Measurements from ENCODE around the gene CORO7.

CORO7 gene

DNA sequence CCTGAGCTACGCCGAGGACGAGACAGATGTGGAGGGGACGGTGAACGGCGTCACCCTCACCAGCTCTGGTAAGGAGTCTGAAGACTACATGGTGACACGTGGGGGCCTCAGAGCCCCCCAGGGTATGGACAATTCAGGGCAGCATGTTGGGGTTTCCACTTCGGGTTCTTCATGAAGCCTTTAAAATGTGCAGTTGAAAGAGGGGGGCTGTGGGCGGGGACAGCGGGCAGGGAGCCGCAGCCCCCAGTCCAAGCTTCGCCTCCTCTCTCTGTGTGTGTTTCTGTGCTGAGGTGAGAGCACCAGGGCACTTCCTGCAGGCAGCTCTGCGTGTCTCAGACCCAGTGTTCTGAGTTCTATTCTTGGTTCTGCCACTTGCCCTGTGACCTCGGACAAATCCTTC is 34.0 kb upstream of the CORO7 start:
- no peaks in the 10 kb centered on the region for H3K27me3 ChIP-seq (ENCODE audit: insufficient read depth, low read length)
- no peaks in the 10 kb centered on the region for H3K9me2 ChIP-seq (ENCODE audit: low read depth, low read length)

DNA sequence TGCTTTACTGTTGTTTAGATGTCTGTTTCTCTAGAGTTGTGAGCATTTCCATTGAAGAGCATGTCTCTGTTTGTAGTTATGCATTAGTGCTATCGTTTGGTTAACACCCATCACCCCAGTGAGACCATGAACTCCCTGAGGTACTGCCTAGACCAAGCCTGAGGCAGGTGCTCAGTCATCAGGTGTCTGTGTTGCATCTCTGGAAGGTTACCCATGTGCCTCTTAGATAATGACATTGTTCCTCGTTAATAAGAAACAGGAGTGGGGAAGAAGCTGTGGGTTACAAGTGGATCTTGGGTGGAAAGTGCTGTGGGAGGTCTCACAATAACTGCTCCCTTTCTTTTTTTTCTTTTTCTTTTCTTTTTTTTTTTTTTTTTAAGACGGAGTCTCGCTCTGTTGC is 27.6 kb upstream of the CORO7 start:
- H2AFZ ChIP-seq (ENCODE audit: low read length), result no peak overlapping the region
- H3K9me3 ChIP-seq (ENCODE audit: low read length), result no peaks in the 10 kb centered on the region
- H3K27ac ChIP-seq (ENCODE audit: low read depth, low read length, poor library complexity, severe bottlenecking), result no peak overlapping the region
- H3K9ac ChIP-seq (ENCODE audit: low read length), result no peak overlapping the region
- H3K27me3 ChIP-seq (ENCODE audit: insufficient read depth, low read length), result no peaks in the 10 kb centered on the region
- peaks cover 95% of the 10 kb centered on the region for H3K36me3 ChIP-seq (ENCODE audit: insufficient read depth, low read length)
- H3K9me2 ChIP-seq (ENCODE audit: low read depth, low read length), result no peaks in the 10 kb centered on the region
- H3K4me3 ChIP-seq (ENCODE audit: low read depth, low read length, poor library complexity, severe bottlenecking), result no peak overlapping the region
- no peaks in the 10 kb centered on the region for H3K79me2 ChIP-seq (ENCODE audit: insufficient read depth, low read length)
- no peak overlapping the region for H3K4me2 ChIP-seq (ENCODE audit: low read length)
- no peaks in the 10 kb centered on the region for H3F3A ChIP-seq (ENCODE audit: insufficient read depth, low read length)
- H4K20me1 ChIP-seq (ENCODE audit: insufficient read depth, low read length), result no peaks in the 10 kb centered on the region
- TF ChIP-seq EZH2 (IDR thresholded peaks at IDR 0.05; ENCODE audit: borderline replicate concordance, low read length), result no peak
- TF ChIP-seq, protein P1, sequence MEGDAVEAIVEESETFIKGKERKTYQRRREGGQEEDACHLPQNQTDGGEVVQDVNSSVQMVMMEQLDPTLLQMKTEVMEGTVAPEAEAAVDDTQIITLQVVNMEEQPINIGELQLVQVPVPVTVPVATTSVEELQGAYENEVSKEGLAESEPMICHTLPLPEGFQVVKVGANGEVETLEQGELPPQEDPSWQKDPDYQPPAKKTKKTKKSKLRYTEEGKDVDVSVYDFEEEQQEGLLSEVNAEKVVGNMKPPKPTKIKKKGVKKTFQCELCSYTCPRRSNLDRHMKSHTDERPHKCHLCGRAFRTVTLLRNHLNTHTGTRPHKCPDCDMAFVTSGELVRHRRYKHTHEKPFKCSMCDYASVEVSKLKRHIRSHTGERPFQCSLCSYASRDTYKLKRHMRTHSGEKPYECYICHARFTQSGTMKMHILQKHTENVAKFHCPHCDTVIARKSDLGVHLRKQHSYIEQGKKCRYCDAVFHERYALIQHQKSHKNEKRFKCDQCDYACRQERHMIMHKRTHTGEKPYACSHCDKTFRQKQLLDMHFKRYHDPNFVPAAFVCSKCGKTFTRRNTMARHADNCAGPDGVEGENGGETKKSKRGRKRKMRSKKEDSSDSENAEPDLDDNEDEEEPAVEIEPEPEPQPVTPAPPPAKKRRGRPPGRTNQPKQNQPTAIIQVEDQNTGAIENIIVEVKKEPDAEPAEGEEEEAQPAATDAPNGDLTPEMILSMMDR (IDR thresholded peaks at IDR 0.05; ENCODE audit: low read length), result no peak
- H3K4me1 ChIP-seq (ENCODE audit: insufficient read depth, low read length, severe bottlenecking), result no peaks in the 10 kb centered on the region

More for the DNA sequence above, 34.0 kb upstream of the CORO7 start:
- TF ChIP-seq, protein P1 (IDR thresholded peaks at IDR 0.05; ENCODE audit: low read length), result no peak
- no peak for TF ChIP-seq EZH2 (IDR thresholded peaks at IDR 0.05; ENCODE audit: borderline replicate concordance, low read length)
- peaks cover 89% of the 10 kb centered on the region for H3K36me3 ChIP-seq (ENCODE audit: insufficient read depth, low read length)
- H4K20me1 ChIP-seq (ENCODE audit: insufficient read depth, low read length), result no peaks in the 10 kb centered on the region
- H3K4me3 ChIP-seq (ENCODE audit: low read depth, low read length, poor library complexity, severe bottlenecking), result no peak overlapping the region
- H3K4me1 ChIP-seq (ENCODE audit: insufficient read depth, low read length, severe bottlenecking), result no peaks in the 10 kb centered on the region
- H3K9me3 ChIP-seq (ENCODE audit: low read length), result no peaks in the 10 kb centered on the region
- no peak overlapping the region for H3K27ac ChIP-seq (ENCODE audit: low read depth, low read length, poor library complexity, severe bottlenecking)
- no peak overlapping the region for H3K9ac ChIP-seq (ENCODE audit: low read length)
- no peak overlapping the region for H2AFZ ChIP-seq (ENCODE audit: low read length)
- no peaks in the 10 kb centered on the region for H3F3A ChIP-seq (ENCODE audit: insufficient read depth, low read length)
- H3K79me2 ChIP-seq (ENCODE audit: insufficient read depth, low read length), result no peaks in the 10 kb centered on the region
- no peak overlapping the region for H3K4me2 ChIP-seq (ENCODE audit: low read length)

DNA sequence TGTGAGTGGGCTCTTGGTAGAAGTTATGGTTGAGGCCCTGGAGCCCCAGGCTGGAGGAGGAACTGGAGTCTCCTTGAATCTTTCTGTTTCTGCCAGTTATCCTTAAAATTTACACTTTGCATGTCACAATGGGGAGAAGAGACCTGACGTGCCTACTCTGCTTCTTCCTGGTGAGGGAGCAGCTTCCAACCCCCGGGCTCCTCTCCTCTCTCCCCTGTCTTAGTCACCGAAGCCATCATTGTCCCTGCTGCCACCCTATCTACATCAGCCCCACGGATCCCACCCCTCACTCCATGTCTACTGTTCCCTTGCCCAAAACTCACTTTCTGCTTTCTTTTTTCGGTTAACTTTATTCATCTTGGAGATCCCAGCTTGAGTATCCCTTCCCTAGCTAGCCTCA is 26.9 kb upstream of the CORO7 start:
- H3K27me3 ChIP-seq (ENCODE audit: insufficient read depth, low read length), result no peaks in the 10 kb centered on the region
- no peak overlapping the region for H3K4me3 ChIP-seq (ENCODE audit: low read depth, low read length, poor library complexity, severe bottlenecking)
- H2AFZ ChIP-seq (ENCODE audit: low read length), result no peak overlapping the region
- no peak for TF ChIP-seq EZH2 (IDR thresholded peaks at IDR 0.05; ENCODE audit: borderline replicate concordance, low read length)
- TF ChIP-seq, protein P1 (IDR thresholded peaks at IDR 0.05; ENCODE audit: low read length), result no peak
- H4K20me1 ChIP-seq (ENCODE audit: insufficient read depth, low read length), result no peaks in the 10 kb centered on the region
- H3K9me3 ChIP-seq (ENCODE audit: low read length), result no peaks in the 10 kb centered on the region
- H3K4me1 ChIP-seq (ENCODE audit: insufficient read depth, low read length, severe bottlenecking), result no peaks in the 10 kb centered on the region
- H3F3A ChIP-seq (ENCODE audit: insufficient read depth, low read length), result no peaks in the 10 kb centered on the region
- H3K79me2 ChIP-seq (ENCODE audit: insufficient read depth, low read length), result no peaks in the 10 kb centered on the region
- H3K9ac ChIP-seq (ENCODE audit: low read length), result no peak overlapping the region
- H3K9me2 ChIP-seq (ENCODE audit: low read depth, low read length), result no peaks in the 10 kb centered on the region
- H3K4me2 ChIP-seq (ENCODE audit: low read length), result no peak overlapping the region
- peaks cover 95% of the 10 kb centered on the region for H3K36me3 ChIP-seq (ENCODE audit: insufficient read depth, low read length)
- no peak overlapping the region for H3K27ac ChIP-seq (ENCODE audit: low read depth, low read length, poor library complexity, severe bottlenecking)
